GM12801 (cell line): ENCODE measurements around the gene ZNF362.

Source experiments
- TF ChIP-seq, protein P1 (sequence below): IDR thresholded peaks from one replicate; pipeline ENCODE4 v1.5.1; 2011; ENCODE audit warnings: control low read depth; ENCODE audit not compliant: insufficient read length; ENCODE audit errors: extremely low read depth

ZNF362 gene

DNA sequence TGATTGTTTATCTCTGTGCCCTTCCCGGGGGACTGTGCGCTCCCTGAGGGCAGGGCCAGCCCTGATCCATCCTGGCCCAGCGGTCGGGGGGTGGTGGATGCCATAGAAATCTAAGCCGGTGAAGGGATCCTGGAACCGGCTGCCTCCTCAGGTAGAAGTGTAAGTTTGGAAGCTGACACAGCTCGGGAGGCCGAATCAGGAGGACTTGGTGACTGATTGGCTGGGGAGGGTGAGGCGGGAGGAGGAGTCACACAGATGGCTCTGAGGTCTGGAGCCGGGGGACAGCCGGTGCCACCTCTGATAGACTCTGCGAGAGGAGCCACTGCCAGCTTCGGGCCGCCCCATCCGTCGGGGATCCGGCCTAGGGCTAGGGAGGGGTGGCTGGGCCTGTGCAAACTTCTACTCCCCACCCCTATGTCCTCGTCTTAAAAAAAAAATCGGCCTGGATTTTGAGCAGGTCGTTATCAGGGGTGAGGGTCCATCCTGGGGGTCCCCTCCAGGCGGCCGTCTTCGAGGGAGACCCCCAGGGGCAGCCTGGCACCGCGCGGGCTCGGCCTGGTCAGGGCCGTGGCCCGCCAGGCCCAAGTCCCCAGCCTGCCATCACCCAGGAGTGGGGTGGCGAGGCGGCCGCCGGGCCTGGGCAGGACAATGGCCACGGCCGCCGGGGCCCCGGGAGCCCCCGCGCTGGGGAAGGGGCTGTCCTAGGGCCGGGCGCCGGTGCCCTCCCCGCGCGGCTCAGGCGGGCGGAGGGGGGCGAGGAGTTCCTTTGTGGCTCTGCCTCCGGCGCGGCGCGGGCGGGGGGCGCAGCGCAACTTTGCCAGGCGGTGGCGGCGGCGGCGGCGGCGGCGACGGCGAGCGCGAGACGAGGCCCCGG is 708 bp upstream of the ZNF362 start:
- TF ChIP-seq, protein P1, sequence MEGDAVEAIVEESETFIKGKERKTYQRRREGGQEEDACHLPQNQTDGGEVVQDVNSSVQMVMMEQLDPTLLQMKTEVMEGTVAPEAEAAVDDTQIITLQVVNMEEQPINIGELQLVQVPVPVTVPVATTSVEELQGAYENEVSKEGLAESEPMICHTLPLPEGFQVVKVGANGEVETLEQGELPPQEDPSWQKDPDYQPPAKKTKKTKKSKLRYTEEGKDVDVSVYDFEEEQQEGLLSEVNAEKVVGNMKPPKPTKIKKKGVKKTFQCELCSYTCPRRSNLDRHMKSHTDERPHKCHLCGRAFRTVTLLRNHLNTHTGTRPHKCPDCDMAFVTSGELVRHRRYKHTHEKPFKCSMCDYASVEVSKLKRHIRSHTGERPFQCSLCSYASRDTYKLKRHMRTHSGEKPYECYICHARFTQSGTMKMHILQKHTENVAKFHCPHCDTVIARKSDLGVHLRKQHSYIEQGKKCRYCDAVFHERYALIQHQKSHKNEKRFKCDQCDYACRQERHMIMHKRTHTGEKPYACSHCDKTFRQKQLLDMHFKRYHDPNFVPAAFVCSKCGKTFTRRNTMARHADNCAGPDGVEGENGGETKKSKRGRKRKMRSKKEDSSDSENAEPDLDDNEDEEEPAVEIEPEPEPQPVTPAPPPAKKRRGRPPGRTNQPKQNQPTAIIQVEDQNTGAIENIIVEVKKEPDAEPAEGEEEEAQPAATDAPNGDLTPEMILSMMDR = no peak

GRCh38 chr1:33256221-33256470 is 146 bp upstream of the ZNF362 start:
- TF ChIP-seq, protein P1 = no peak

GRCh38 chr1:33257207-33257771 is 997 bp downstream of the ZNF362 start:
- TF ChIP-seq, protein P1 = no peak

- TF ChIP-seq, protein P1 = no peak
These were observed 1.8 kb downstream of the ZNF362 start for GRCh38 chr1:33257772-33258712.

DNA sequence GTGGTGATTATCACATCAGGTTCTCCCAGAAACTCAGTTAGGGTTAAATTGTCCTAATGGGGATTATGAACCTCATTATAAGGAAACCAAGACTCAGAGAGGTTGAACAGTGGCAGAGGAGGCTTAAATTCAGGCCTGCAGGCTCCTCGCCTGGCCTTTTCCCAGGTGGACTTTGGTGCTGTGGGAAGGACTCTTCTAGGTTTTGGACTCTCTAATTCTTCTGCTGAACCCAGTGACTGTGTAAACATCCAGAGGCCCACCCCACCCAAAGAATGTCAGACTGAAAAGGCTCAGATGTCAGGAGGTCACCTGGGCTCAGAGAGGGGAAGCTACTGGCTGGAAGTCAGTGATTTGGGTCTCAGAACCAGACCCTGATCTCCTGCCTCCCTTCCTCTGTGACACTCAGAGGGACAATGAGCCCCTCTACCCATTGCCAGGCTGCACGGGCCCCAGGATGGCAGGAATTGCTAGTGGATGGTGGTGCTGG is 2.5 kb downstream of the ZNF362 start:
- TF ChIP-seq, protein P1 = no peak

- TF ChIP-seq, protein P1 = no peak
These were observed 3.6 kb downstream of the ZNF362 start for GRCh38 chr1:33259879-33260278.

- TF ChIP-seq, protein P1 = no peak
These were observed 4.1 kb downstream of the ZNF362 start for GRCh38 chr1:33260439-33260838.
